ENCODE data around the gene PITPNB. TPM values are rescaled to one million over a fixed set of nuclear protein-coding genes. Genes with fewer than 3 reads are reported as not detected.
A peak's percentile ranks its signal among the peaks of the same experiment; 100 is the strongest.

The PITPNB gene
- total RNA-seq, 1 experiment from 2014 or later: 46.2 TPM

DNA sequence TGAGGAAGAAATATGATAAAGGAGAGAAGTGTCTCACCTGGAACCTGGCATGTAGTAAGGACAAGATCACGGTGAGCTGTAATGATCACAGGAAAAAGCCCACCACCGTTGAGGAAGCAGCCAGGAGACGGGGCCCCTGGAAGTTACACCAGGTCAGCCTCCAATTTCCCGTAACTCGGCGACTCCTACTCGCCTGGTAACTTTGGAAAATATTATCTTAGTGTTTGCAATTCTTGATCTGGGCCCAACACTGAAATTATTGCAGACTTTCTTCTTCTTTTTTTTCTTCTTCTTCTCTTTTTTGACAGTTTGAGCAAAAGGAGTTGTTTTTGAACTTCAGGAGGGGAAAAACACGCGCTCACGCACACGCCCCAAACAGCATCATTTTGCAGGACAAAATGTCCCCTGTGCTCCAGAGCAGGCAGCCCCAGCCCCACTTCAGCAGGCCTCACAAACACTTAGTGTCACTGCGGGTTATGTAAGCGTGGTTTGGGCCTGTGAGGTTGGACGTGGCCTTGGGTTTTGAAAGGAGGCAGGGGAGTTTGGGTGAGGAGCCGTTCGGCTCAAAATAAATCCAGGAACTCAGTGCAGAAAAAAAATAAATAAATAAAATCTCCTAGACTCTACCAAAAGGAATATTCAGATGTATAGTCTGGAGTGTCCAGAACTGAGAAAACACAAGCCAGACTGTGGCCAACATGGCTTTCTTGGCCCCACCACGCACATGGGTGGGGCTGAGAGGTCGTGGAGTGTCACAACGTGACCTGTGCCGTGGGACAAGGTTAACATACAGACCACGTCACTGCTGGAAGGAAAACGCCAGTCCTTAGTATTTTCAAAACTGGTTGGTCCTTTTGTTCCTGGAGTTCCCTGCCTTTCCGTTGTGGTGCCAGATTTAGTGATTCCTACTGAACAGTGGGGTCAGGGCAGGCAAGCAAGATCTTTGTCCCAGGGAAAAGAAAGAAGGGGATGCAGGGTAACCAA, 91.2 kb downstream of the PITPNB start:
- H3K9me3 ChIP-seq (replicated peaks): no peaks in the 10 kb centered on the region
- H3K27me3 ChIP-seq: no peaks in the 10 kb centered on the region
- no peaks in the 10 kb centered on the region for H3K36me3 ChIP-seq
- H3K27ac ChIP-seq: no peak overlapping the region
- H3K4me3 ChIP-seq: no peak overlapping the region
- no peak for DNase-seq
- peaks cover 6% of the 10 kb centered on the region; the same call in 1 of the 2 replicates for H3K4me1 ChIP-seq

GRCh38 chr22:27825174-27825573, 93.9 kb downstream of the PITPNB start:
- H3K27ac ChIP-seq: no peak overlapping the region
- DNase-seq: peak in 1 of 2 experiments; percentile 36

DNA sequence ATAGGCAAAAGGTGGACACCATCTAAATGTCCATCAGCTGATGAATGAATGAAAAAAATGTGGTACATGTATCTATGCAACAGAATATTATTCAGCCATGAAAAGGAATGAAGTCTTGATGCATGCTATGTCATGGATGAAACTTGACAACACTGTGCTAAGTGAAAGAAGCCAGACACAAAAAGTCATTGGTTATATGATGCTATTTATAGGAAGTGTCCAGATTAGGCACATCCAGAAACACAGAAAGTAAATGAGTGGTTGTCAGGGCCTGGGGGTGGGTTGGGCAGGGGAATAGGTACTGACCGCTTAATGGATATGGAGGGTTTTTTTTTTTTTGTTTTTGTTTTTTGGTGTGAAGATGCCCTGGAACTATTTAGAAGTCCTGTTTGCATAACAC, 95.8 kb downstream of the PITPNB start:
- no peaks in the 10 kb centered on the region for H3K27me3 ChIP-seq
- H3K4me1 ChIP-seq: 0 out of 2 replicates have a peak, but pooled peaks cover 2% of the 10 kb centered on the region
- H3K4me3 ChIP-seq: no peak overlapping the region
- no peaks in the 10 kb centered on the region for H3K36me3 ChIP-seq
- DNase-seq: no peak
- H3K9me3 ChIP-seq (replicated peaks): no peaks in the 10 kb centered on the region
- H3K27ac ChIP-seq: no peak overlapping the region

More at GRCh38 chr22:27825174-27825573, 93.9 kb downstream of the PITPNB start:
- Histone ChIP-seq H3K36me3 (no peaks in the 10 kb centered on the region), H3K4me3 (no peak overlapping the region), H3K4me1 (peaks cover 9% of the 10 kb centered on the region; the same call in 1 of the 2 replicates), H3K27me3 (no peaks in the 10 kb centered on the region), H3K9me3 (replicated peaks) (no peaks in the 10 kb centered on the region)

DNA sequence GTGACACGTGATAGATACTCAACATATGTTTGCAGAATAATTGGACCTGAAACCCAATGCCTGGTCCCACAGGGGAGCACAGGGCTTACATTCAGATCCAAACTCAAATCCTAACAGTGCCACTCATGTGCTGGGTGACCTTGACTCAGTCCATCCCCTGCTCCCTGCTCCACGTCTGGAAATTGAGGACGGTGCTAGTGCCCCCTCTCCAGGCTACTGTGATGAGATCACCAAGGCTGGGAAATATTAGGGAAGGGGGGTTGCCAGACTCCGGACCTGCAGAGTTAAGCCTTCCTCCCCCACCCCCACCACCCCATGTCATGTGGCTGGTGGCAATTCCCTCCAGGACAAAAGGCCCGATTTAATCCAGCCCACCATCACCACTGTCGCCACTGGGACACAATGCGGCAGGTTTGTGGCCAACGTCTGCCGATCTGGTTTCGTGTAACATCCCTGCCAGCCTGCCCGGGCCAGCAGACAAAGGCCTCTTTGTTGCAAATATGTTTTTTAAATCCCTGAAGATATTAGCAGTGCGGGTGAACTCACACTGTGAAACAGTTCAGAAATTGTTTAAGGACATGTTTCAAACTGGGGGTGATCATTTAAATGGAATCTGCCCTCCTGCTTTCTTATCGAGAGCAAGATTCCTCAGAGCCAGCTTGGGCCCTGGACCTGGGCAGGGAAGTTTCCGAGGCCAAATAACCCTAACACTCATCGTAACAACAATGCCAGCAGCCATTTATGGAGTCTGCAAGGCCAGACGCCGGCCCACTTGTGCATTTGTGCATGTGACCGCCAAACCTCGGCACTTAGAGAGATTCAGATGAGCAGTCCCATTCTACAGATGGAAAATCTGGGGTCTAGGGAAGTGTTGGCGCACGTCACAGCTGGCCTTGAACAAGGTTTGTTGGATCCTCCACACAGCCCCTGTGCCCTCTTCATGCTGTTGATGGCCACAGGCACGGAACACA, 97.9 kb downstream of the PITPNB start:
- no peaks in the 10 kb centered on the region for H3K27me3 ChIP-seq
- peak; percentile 89 to 92 for DNase-seq
- no peaks in the 10 kb centered on the region for H3K36me3 ChIP-seq
- peak overlapping the region; percentile 1 for H3K4me3 ChIP-seq
- H3K9me3 ChIP-seq (replicated peaks): no peaks in the 10 kb centered on the region
- 0 out of 2 replicates have a peak, but pooled peaks cover 2% of the 10 kb centered on the region for H3K4me1 ChIP-seq
- H3K27ac ChIP-seq: peak overlapping the region; percentile 65

DNA sequence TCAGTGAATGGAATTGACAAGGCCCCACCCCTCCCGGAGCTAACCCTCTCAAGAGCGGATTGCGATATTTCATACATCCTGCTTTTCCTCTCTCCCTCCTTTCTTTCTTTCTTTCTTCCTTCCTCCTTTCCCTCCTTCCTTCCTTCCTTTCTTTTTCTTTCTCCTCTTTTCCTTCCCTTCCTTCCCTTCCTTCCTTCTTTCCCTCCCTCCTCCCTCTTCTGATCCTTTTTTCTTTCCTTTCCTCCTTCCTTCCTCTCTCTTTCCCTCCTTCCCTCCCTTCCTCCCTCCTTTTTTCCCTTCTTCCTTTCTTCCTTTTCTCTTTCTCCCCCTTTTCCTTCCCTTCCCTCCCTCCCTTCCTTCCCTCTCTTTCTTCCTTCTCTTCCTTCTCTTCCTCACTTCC, 102.5 kb downstream of the PITPNB start:
- Histone ChIP-seq H3K36me3 (no peaks in the 10 kb centered on the region), H3K4me3 (no peak overlapping the region), H3K9me3 (replicated peaks) (no peaks in the 10 kb centered on the region), H3K27me3 (no peaks in the 10 kb centered on the region), H3K27ac (no peak overlapping the region), H3K4me1 (0 out of 2 replicates have a peak, but pooled peaks cover 2% of the 10 kb centered on the region)
- DNase-seq: no peak

DNA sequence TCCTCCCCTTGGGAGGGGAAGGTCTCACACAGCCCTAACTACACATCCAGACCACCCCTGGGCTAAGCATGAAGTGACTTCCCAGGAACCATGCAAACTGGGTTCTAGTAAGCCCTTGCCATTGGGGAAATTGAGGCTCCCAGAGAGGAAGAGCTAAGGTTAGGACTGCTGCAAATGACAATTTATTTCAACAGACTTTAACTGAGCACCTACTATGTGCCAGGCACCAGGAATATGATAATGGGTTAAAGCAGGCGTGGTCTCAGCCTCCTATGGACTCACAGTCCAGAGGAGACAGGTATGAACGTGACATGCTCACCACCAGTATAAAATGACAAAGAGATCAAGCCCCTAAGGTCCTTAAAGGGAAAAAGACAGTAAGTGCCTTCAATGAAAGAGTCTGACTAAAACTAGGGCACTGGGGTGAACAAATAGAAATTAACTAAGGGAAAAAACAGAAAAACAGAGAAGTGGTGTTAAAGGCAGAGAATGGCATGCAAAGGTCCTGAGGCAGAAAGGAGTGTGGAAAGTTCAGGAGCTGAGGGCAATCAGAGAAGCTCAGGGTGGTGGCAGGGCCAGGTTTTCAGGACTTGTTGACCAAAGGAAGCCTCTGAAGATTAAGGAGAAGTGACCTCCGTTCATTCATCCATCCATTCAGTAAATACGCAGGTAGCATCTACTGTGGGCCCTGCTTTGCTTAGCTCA, 103.1 kb downstream of the PITPNB start:
- H3K4me3 ChIP-seq: no peak overlapping the region
- no peaks in the 10 kb centered on the region for H3K36me3 ChIP-seq
- no peak for DNase-seq
- no peaks in the 10 kb centered on the region for H3K9me3 ChIP-seq (replicated peaks)
- no peak overlapping the region for H3K27ac ChIP-seq
- peaks cover 7% of the 10 kb centered on the region for H3K4me1 ChIP-seq
- no peaks in the 10 kb centered on the region for H3K27me3 ChIP-seq

DNA sequence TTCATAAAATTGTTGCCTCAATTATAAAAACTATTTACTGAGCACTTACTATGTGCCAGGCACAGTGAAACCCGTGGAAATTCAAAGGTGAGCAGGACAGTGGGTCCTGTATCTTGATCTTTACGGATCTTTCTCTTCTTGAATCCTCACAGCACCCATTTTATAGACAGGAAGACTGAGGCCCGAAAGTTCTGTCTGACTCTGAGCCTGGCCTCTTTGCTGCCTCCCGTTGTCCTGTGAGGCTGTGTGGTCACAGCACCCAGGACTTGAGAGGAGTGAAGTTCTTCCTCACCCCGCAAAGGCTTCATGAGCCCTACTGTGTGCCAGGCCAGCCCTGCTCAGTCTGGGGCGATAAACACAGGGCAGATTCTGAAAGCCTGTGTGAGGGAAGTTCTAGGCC, 104.1 kb downstream of the PITPNB start:
- H3K9me3 ChIP-seq (replicated peaks): no peaks in the 10 kb centered on the region
- H3K27ac ChIP-seq: no peak overlapping the region
- no peak overlapping the region for H3K4me3 ChIP-seq
- DNase-seq: no peak
- H3K4me1 ChIP-seq: peaks cover 14% of the 10 kb centered on the region
- H3K36me3 ChIP-seq: no peaks in the 10 kb centered on the region
- H3K27me3 ChIP-seq: no peaks in the 10 kb centered on the region

- DNase-seq: no peak
- Histone ChIP-seq H3K4me3 (no peak overlapping the region), H3K9me3 (replicated peaks) (no peaks in the 10 kb centered on the region), H3K4me1 (peaks cover 14% of the 10 kb centered on the region), H3K36me3 (no peaks in the 10 kb centered on the region), H3K27me3 (no peaks in the 10 kb centered on the region), H3K27ac (no peak overlapping the region)
Measured at GRCh38 chr22:27811778-27812177, 107.3 kb downstream of the PITPNB start.

DNA sequence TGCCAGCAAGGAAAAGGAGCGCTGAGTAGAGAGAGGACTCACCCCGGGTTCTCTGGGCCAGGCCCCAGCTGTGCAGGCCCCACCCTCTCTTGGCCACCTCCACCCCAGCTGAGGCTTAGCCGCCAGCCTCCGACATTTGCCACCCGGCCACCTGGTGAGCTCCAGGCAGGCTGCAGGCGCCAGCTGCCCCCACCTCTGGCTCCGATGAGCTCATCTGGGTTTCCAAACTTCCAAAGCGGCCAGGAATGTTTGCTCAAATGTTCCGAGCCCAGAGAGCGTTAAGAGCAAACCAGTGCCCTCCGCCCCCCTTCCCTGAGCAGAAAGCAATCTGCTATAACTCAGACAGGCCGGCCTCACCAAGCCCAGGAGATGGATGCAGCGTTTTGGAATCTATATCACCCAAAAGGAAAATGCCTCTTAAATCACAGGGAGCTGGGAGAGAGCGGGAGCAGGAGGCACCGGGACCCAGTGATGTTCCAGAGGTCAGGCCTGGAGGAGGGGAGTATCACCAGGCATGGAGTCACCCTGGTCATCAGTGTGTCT, 108.4 kb downstream of the PITPNB start:
- peak; percentile 61 to 64 for DNase-seq
- no peaks in the 10 kb centered on the region for H3K36me3 ChIP-seq
- H3K4me1 ChIP-seq: peaks cover 14% of the 10 kb centered on the region
- no peaks in the 10 kb centered on the region for H3K9me3 ChIP-seq (replicated peaks)
- no peaks in the 10 kb centered on the region for H3K27me3 ChIP-seq
- peak overlapping the region; percentile 31; the same call in 1 of the 2 replicates for H3K27ac ChIP-seq
- H3K4me3 ChIP-seq: peak overlapping the region; percentile 42

DNA sequence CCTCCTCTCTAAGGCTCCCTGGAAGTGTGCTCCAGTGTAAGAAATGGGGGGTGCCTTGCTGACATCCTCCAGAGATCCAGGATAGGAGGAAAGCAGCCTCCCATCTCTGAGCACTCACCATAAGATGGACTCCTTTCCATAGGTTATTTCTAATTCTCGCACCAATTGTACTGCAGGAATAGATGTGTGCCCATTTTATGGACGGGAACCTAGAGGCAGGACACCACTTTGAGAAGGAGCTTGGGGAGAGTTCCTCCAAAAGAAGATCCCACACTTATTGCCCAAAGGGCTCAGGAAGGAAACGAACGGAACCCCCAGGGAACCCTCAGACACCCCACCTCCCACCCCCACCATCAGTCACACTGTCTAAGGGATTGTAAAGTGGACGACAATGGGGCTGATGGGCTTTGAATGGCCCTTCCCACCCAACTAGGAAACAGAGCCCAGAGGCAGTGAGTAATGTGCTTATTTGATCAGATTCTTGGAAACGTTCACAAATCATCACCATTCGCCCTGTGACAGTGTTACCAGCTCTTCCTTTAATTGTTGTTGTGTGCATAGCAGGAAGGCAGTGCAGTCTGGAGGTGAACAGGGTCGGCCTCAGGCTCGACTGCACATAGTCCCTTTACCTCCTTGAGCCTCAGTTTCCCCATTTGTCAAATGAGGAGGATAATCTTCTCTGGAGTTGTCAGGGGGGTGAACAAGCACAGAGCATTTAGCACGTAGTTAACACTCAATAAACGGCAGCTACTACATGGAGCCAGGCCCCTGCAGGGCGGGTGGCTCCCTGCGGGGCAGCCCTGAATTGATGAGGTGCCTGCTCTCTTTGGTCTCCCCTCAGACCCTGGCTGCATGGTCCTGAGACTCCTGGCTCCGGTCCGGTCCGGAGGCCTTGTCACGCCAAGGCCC, 109.1 kb downstream of the PITPNB start:
- DNase-seq: no peak
- no peaks in the 10 kb centered on the region for H3K36me3 ChIP-seq
- peak overlapping the region; percentile 42 for H3K4me3 ChIP-seq
- peak overlapping the region; percentile 31; the same call in 1 of the 2 replicates for H3K27ac ChIP-seq
- H3K9me3 ChIP-seq (replicated peaks): no peaks in the 10 kb centered on the region
- H3K27me3 ChIP-seq: no peaks in the 10 kb centered on the region
- H3K4me1 ChIP-seq: peaks cover 16% of the 10 kb centered on the region

GRCh38 chr22:27809226-27809603, 109.8 kb downstream of the PITPNB start:
- Histone ChIP-seq H3K9me3 (replicated peaks) (no peaks in the 10 kb centered on the region), H3K27me3 (no peaks in the 10 kb centered on the region), H3K4me3 (no peak overlapping the region), H3K36me3 (no peaks in the 10 kb centered on the region), H3K4me1 (peaks cover 22% of the 10 kb centered on the region), H3K27ac (no peak overlapping the region)
- peak in 1 of 2 experiments; percentile 46 for DNase-seq

- Histone ChIP-seq H3K9me3 (replicated peaks) (no peaks in the 10 kb centered on the region), H3K36me3 (no peaks in the 10 kb centered on the region), H3K27me3 (no peaks in the 10 kb centered on the region), H3K4me3 (no peak overlapping the region), H3K4me1 (peaks cover 22% of the 10 kb centered on the region), H3K27ac (no peak overlapping the region)
- DNase-seq: no peak
Measured at GRCh38 chr22:27808451-27809225, 110.4 kb downstream of the PITPNB start.

Measured in SJCRH30 (cell line).